IPS-NIHi11 (cell line): ENCODE data around the gene LUZP4.
"Not testable (repeated sequence)": the region's sequence is repeated elsewhere in the genome, so short reads cannot be mapped to it uniquely, and the experiment has no call there.

Experiments used
- DNase-seq: peaks from one replicate; pipeline ENCODE4 v3.0.0; 2012; ENCODE audit warnings: mixed read lengths, low spot score

LUZP4 gene

DNA sequence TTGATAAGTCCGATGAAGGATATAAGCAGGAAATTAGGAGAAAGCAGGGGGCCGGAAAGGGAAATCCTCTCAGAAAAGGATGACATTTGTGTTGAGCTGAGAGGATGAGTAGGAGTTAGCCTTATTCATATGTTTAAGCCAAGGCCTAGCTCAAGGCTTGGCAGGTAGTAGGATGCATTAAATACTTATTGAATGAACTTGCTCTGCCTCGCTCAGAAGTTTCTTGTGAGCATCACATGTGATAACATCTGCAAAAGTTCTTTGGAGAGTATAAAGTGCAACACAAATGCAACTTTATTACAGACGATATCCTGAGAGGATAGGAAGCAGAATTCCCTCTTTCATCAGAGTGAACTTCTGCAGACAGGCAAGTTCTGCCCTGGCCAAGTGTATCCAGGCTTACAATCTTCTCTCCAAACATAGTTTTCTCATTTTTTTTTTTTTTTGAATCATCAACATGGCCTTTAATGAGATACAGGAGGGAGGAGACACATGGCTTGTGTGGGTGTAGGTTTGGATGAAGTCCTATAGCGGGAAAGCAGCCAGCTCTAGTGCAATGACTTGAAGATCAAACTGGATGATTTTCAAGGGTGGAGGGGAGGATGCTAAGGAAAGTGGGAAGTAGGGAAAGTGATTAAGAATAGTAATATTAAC is 48.1 kb downstream of the LUZP4 start:
- no peak for DNase-seq

GRCh38 chrX:115339441-115340025 is 50.0 kb downstream of the LUZP4 start:
- DNase-seq = no peak

DNA sequence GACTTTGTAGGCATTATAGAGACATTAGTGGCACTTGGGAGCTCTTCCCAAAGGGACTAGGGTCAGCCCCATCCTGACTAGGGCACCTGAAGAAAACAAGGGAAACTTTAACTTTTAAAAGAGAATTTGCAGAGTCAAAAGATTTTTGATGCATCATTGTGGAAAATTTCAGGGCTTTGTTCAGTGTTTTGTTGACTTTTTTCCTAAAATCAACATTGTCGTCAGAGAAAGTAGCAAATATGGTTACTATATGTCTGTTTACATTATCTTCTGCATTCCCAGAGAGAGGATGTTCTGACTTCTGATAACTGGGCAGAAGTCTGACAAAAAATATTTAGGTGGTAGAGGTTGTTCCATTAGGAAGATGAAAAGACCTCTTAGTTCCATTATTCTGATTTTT is 51.9 kb downstream of the LUZP4 start:
- no peak for DNase-seq

DNA sequence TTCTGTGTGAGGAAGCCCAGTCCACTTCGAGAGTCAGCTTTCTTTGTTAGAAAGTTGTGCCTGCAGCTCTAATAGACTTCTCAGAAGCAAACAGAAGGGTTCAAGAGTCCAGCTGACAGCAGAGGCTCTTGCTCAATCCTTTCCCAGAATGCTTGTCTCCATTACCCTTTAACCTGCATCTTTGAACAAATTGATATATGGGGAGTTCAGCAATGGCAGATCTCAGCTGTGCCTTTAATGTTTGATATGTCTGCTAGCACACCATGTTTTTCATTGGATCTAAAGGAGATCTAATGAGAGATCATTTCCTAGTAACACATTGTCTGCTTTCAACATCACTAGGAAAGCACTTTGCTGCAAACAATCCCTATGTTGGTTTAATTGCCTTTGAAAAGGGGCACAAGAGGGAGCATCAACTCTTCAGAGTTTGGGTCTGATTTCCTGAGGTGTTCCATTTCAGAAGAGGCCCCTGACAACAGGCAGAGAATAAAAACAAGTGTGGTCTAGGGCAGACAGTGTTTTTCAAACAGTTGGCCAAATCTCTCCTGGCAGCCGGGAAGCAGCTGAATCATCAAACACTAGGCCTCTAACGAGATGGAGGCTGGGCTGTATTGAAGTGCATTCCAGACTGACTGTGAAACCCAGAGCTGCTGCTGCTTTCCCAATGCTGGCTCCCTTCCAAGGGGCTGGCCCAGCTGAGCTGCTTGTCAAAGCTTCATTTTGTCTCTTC is 55.5 kb downstream of the LUZP4 start:
- DNase-seq = peak; percentile 50

DNA sequence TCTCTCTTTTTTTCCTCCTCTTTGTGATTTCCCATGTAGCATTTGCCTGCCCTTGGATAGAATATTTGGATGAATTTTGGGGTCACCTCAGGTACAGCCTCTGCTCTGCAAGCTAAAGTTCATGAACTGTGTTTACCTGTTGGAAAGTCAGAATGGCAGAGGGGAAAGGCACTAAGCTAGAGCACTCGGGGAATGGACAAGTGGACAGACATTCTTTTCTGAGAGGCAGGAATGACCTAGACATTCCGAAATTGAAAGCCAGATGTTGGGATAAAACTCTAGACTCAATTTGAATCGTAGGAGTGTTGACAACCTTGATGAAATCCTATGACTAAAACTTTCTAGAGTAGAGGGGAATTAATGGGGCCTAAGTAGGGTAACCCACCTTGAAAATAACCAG is 56.1 kb downstream of the LUZP4 start:
- DNase-seq = no peak

DNA sequence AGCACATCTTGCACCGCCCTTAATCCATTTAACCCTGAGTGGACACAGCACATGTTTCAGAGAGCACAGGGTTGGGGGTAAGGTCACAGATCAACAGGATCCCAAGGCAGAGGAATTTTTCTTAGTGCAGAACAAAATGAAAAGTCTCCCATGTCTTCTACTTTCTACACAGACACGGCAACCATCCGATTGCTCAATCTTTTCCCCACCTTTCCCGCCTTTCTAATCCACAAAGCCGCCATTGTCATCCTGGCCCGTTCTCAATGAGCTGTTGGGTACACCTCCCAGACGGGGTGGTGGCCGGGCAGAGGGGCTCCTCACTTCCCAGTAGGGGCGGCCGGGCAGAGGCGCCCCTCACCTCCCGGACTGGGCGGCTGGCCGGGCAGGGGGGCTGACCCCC is 57.2 kb downstream of the LUZP4 start:
- not testable (repeated sequence) for DNase-seq

DNA sequence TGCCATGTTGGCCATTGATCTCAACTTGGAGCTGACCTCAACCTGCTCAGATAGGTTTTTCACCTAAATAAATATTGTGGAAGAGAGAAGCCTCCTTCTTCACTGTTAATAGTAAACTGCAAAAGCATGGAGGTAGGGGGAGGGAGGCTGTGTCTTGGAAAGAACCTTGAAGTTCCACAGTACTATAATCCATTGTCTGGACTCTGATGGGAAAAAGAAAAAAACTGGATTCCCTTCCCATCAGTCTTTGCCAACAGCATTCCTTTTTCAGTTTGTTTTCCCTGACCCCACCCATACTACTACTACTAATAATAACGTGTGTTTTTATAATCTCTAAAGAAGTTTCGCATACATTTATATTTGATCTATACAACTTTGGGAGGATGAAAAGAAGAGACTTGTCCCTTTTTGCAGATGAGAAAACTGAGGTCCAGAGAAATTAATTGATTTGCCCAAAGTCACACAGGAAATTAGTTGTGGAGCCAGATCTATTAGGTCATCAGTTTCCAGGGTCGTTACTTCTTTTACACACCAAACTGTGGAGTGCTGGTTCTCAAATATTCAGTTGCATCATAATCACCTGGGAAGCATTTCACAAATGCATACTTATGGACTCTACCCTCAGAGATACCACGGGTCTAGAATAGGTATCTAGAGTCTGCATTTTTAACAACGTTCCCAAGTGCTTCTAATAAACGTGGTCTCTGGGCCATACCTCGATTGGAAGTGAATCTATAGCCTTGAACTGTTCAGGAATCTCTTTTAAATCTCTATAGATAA is 59.1 kb downstream of the LUZP4 start:
- no peak for DNase-seq

GRCh38 chrX:115350711-115351381 is 61.3 kb downstream of the LUZP4 start:
- no peak for DNase-seq

DNA sequence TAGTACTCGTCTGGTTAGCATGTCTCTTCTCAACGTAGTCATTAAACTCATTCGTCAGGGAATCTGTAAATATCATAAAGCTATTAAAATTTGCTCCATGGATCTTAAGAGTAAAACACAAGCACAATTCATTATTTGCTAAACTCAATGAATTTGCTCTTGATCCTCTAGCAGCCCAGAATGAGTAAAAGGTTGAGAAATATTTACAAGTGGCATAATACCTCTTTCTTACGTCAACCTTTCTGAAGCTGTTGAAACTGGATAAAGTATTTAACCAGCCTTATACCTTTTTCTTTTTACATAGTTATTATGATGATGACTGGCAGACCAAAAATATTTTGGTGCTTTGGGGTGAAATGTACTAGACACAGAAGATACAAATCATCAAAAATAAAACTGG is 66.9 kb downstream of the LUZP4 start:
- no peak for DNase-seq
